Limb (tissue), 2 donors: Measurements from ENCODE around the gene CORO7.
"Not testable (repeated sequence)": the region's sequence is repeated elsewhere in the genome, so short reads cannot be mapped to it uniquely, and the experiment has no call there.

Experiments
- DNase-seq, 2 donors: peaks; one replicate each; pipeline ENCODE4 v3.0.0-alpha.2; 2016; ENCODE audit errors: extremely low spot score in 2 of 2

CORO7 gene

GRCh38 chr16:4402439-4403132, 13.8 kb downstream of the CORO7 start:
- DNase-seq: peak; percentile 82 to 94

- DNase-seq: no peak
These were observed 14.9 kb downstream of the CORO7 start for GRCh38 chr16:4401510-4401909.

GRCh38 chr16:4401094-4401501, 15.3 kb downstream of the CORO7 start:
- no peak for DNase-seq

- no peak for DNase-seq
These were observed 17.2 kb downstream of the CORO7 start for GRCh38 chr16:4399001-4399730.

GRCh38 chr16:4395055-4395726, 21.2 kb downstream of the CORO7 start:
- no peak for DNase-seq

GRCh38 chr16:4393850-4394249, 22.5 kb downstream of the CORO7 start:
- not testable (repeated sequence) for DNase-seq

GRCh38 chr16:4393240-4393600, 23.2 kb downstream of the CORO7 start:
- no peak for DNase-seq

- peak; percentile 81 to 88 for DNase-seq
These were observed 23.8 kb downstream of the CORO7 start for GRCh38 chr16:4392382-4393239.

GRCh38 chr16:4391631-4392381, 24.6 kb downstream of the CORO7 start:
- no peak for DNase-seq

- DNase-seq: no peak
These were observed 25.8 kb downstream of the CORO7 start for GRCh38 chr16:4390266-4391260.

GRCh38 chr16:4389051-4389955, 27.1 kb downstream of the CORO7 start:
- no peak for DNase-seq

- no peak for DNase-seq
These were observed 27.9 kb downstream of the CORO7 start for GRCh38 chr16:4388271-4389021.

GRCh38 chr16:4387781-4388180, 28.6 kb downstream of the CORO7 start:
- no peak for DNase-seq

- no peak for DNase-seq
These were observed 29.3 kb downstream of the CORO7 start for GRCh38 chr16:4386951-4387565.

- no peak for DNase-seq
These were observed 30.0 kb downstream of the CORO7 start for GRCh38 chr16:4386451-4386805.

GRCh38 chr16:4385789-4386450, 30.5 kb downstream of the CORO7 start:
- DNase-seq: no peak
